PC-3 (cell line): Measurements from ENCODE around the gene GPC6. TPM values are rescaled to one million over a fixed set of nuclear protein-coding genes. Genes with fewer than 3 reads are reported as not detected.

Source experiments
- ATAC-seq: fragments of 200-7000 bp; cut with Tn5 transposase; 2 replicates; pipeline ENCODE4 v1.9.1; 2020; ENCODE audit warnings: mild to moderate bottlenecking, moderate library complexity
- BruUV-seq: library from RNA; stranded (reverse); fragments of 400-500 nt; replicated peaks from 2 replicates; lab custom pipeline; 2021; lab: Mats Ljungman, UMichigan
- CTCF ChIA-PET: fragments of 300-600 bp; sonication (Branson Sonifier 250); formaldehyde crosslinking; loops from one replicate; lab custom pipeline; 2022; ENCODE audit warnings: antibody characterized with exemption; lab: Charles Lee
- POLR2A ChIA-PET: fragments of 300-600 bp; sonication (Branson Sonifier 250); formaldehyde crosslinking; loops from one replicate; lab custom pipeline; 2022; ENCODE audit warnings: antibody characterized with exemption; ENCODE audit not compliant: unreplicated experiment; lab: Charles Lee
- DNase-seq: peaks from one replicate; pipeline ENCODE4 v3.0.0-alpha.2; 2015
- H2AFZ ChIP-seq: fragments of 300-600 bp; sonication (generic); 2 replicates; pipeline ENCODE4 v1.6.0; 2016; ENCODE audit warnings: antibody characterized with exemption, low read length
- H3F3A ChIP-seq: fragments of 300-600 bp; sonication (generic); one replicate; pipeline ENCODE4 v1.6.0; 2017; ENCODE audit warnings: antibody characterized with exemption, low read length, control low read depth, mild to moderate bottlenecking; ENCODE audit not compliant: unreplicated experiment
- H3K27ac ChIP-seq: fragments of 300-600 bp; sonication (generic); 2 replicates; pipeline ENCODE4 v1.5.1; 2016; ENCODE audit warnings: mild to moderate bottlenecking, low read length
- H3K27me3 ChIP-seq: fragments of 300-600 bp; sonication (generic); 2 replicates; pipeline ENCODE4 v1.6.1; 2016; ENCODE audit warnings: low read length, mixed read lengths
- H3K36me3 ChIP-seq: fragments of 300-600 bp; sonication (generic); 2 replicates; pipeline ENCODE4 v1.6.1; 2016; ENCODE audit warnings: low read depth, mixed run types, low read length, mixed read lengths
- H3K4me1 ChIP-seq: fragments of 300-600 bp; sonication (generic); 2 replicates; pipeline ENCODE4 v1.5.1; 2016; ENCODE audit warnings: low read length; ENCODE audit not compliant: insufficient read depth
- H3K4me2 ChIP-seq: fragments of 300-600 bp; sonication (generic); 2 replicates; pipeline ENCODE4 v1.6.0; 2016; ENCODE audit warnings: low read length
- H3K4me3 ChIP-seq: fragments of 300-600 bp; sonication (generic); 2 replicates; pipeline ENCODE4 v1.5.1; 2016; ENCODE audit warnings: mild to moderate bottlenecking, low read length, mixed read lengths
- H3K79me2 ChIP-seq: fragments of 300-600 bp; sonication (generic); 2 replicates; pipeline ENCODE4 v1.6.1; 2017; ENCODE audit warnings: low read length, mixed read lengths
- H3K9ac ChIP-seq: fragments of 300-600 bp; sonication (generic); 2 replicates; pipeline ENCODE4 v1.6.0; 2016; ENCODE audit warnings: mild to moderate bottlenecking, low read length
- H3K9me2 ChIP-seq: fragments of 300-600 bp; sonication (generic); replicated peaks from 2 replicates; pipeline ENCODE4 v1.6.1; 2016; ENCODE audit warnings: mixed run types, low read length, mixed read lengths
- H3K9me3 ChIP-seq: fragments of 300-600 bp; sonication (generic); 2 replicates; pipeline ENCODE4 v1.6.1; 2016; ENCODE audit warnings: low read length, mixed read lengths
- H4K20me1 ChIP-seq: fragments of 300-600 bp; sonication (generic); 2 replicates; pipeline ENCODE4 v1.6.1; 2016; ENCODE audit warnings: low read length, mixed read lengths
- CTCF ChIP-seq: fragments of 300-600 bp; sonication (generic); conservative IDR thresholded peaks from 2 replicates; pipeline ENCODE4 v1.5.1; 2017; ENCODE audit warnings: antibody characterized with exemption, low read depth, mild to moderate bottlenecking, low read length
- EZH2 ChIP-seq: fragments of 300-600 bp; sonication (generic); IDR thresholded peaks from one replicate; pipeline ENCODE4 v1.6.1; 2017; ENCODE audit warnings: antibody characterized with exemption, mild to moderate bottlenecking, low read length; ENCODE audit not compliant: unreplicated experiment
- EZH2phosphoT487 ChIP-seq: fragments of 300-600 bp; sonication (generic); IDR thresholded peaks from 2 replicates; pipeline ENCODE4 v1.6.1; 2018; ENCODE audit warnings: mild to moderate bottlenecking, antibody characterized with exemption, low read length, borderline replicate concordance
- intact Hi-C: fragments of 100-400 bp; cut with micrococcal nuclease; formaldehyde crosslinking; loops from 2 replicates; pipeline ENCODE4 v1.9.0; 2023
- total RNA-seq: library from RNA; depleted of rRNA; stranded (reverse); fragments of >200 nt; gene quantifications from 2 replicates; pipeline ENCODE4 v1.2.3, GENCODE V29; 2014

Gene GPC6
- total RNA-seq, 1 experiment from 2014 or later: 3.5 TPM

- ATAC-seq (no peak), DNase-seq (no peak)
- Histone ChIP-seq H3K4me2 (no peak overlapping the region), H3K9ac (no peak overlapping the region), H2AFZ (no peak overlapping the region), H3K27me3 (no peaks in the 10 kb centered on the region), H3K4me1 (peaks cover 7% of the 10 kb centered on the region; the same call in 1 of the 2 replicates), H3K9me2 (no peaks in the 10 kb centered on the region), H3K79me2 (no peaks in the 10 kb centered on the region), H3K9me3 (0 out of 2 replicates have a peak, but pooled peaks cover 10% of the 10 kb centered on the region), H3F3A (no peaks in the 10 kb centered on the region), H3K36me3 (no peaks in the 10 kb centered on the region), H3K4me3 (no peak overlapping the region), H3K27ac (no peak overlapping the region), H4K20me1 (no peaks in the 10 kb centered on the region)
- intact Hi-C loops: loop anchor here (10.0 kb wide), 1 partner anchor 951 kb away; no protein-coding TSS in a partner anchor
- no TSS peak for BruUV-seq
- ChIA-PET POLR2A (no interaction called here), CTCF (no interaction called here)
- no peak for TF ChIP-seq CTCF
- TF ChIP-seq EZH2phosphoT487: no peak
- TF ChIP-seq EZH2: no peak
Measured at GRCh38 chr13:93243375-93244063, 16.9 kb downstream of the GPC6 start.

- Histone ChIP-seq H3K36me3 (no peaks in the 10 kb centered on the region), H3K9ac (no peak overlapping the region), H3K79me2 (no peaks in the 10 kb centered on the region), H3K9me3 (0 out of 2 replicates have a peak, but pooled peaks cover 6% of the 10 kb centered on the region), H3K27ac (no peak overlapping the region), H4K20me1 (no peaks in the 10 kb centered on the region), H3K4me2 (no peak overlapping the region), H3K27me3 (no peaks in the 10 kb centered on the region), H3K9me2 (no peaks in the 10 kb centered on the region), H3K4me3 (no peak overlapping the region), H3K4me1 (peaks cover 15% of the 10 kb centered on the region), H2AFZ (no peak overlapping the region), H3F3A (no peaks in the 10 kb centered on the region)
- BruUV-seq: no TSS peak
- intact Hi-C loops: loop anchor here (10.0 kb wide), 1 partner anchor 950 kb away; no protein-coding TSS in a partner anchor
- ChIA-PET POLR2A (no interaction called here), CTCF (interaction anchor here (0.7 kb wide), 1 partner anchor 108 kb away, joined by 4 read pairs; no protein-coding TSS in a partner anchor)
- ATAC-seq (no peak), DNase-seq (no peak)
- TF ChIP-seq EZH2phosphoT487 (no peak), CTCF (no peak), EZH2 (no peak)
Measured at GRCh38 chr13:93244141-93244917, 17.7 kb downstream of the GPC6 start.
